ENCODE results near the gene AKAP7. TPM values are rescaled to one million over a fixed set of nuclear protein-coding genes. Genes with fewer than 3 reads are reported as not detected.

Gene AKAP7
- total RNA-seq, 1 experiment from 2014 or later, result 3.9 TPM

Other genes with a start within 250 kb of the AKAP7 start
- gene EPB41L2, start 72.2 kb upstream of the AKAP7 start, total RNA-seq (2014; rRNA removed; shearing (Covaris generic)), result 25.9 and 26.6 TPM in 2 replicates